Kidney glomerular epithelial cell (primary cell): Measurements from ENCODE around the gene CIC.
"Not testable (repeated sequence)": the region's sequence is repeated elsewhere in the genome, so short reads cannot be mapped to it uniquely, and the experiment has no call there.

Experiments
- DNase-seq: peaks from one replicate; lab custom pipeline; 2025; lab: John Stamatoyannopoulos, UW

Gene CIC

GRCh38 chr19:42313096-42313839 is 44.2 kb downstream of the CIC start, which contains the start of gene TMEM145:
TMEM145 (plus strand) TSS chr19:42313309; CDS start chr19:42313377, 68 bp downstream.
- peak; percentile 23 for DNase-seq

- DNase-seq, result no peak
Observed at GRCh38 chr19:42313840-42314755, 45.0 kb downstream of the CIC start.

GRCh38 chr19:42315024-42315423 is 46.0 kb downstream of the CIC start:
- DNase-seq, result no peak

- DNase-seq, result no peak
Observed at GRCh38 chr19:42316223-42317211, 47.5 kb downstream of the CIC start.

- no peak for DNase-seq
Observed at GRCh38 chr19:42317535-42317934, 48.5 kb downstream of the CIC start.

GRCh38 chr19:42322305-42322704 is 53.3 kb downstream of the CIC start:
- no peak for DNase-seq

GRCh38 chr19:42323473-42323851 is 54.4 kb downstream of the CIC start:
- no peak for DNase-seq

- no peak for DNase-seq
Observed at GRCh38 chr19:42323852-42324654, 55.0 kb downstream of the CIC start.

- no peak for DNase-seq
Observed at GRCh38 chr19:42324655-42325307, 55.7 kb downstream of the CIC start.

- DNase-seq, result peak; percentile 97
Observed at GRCh38 chr19:42325308-42325895, 56.4 kb downstream of the CIC start, which contains the start of gene MEGF8. MEGF8 (plus strand) TSS chr19:42325635; CDS start chr19:42326244, 609 bp downstream.

GRCh38 chr19:42325896-42326771 is 57.1 kb downstream of the CIC start:
- no peak for DNase-seq

- DNase-seq, result no peak
Observed at GRCh38 chr19:42326969-42327368, 57.9 kb downstream of the CIC start.

GRCh38 chr19:42327381-42327780 is 58.3 kb downstream of the CIC start:
- DNase-seq, result no peak

GRCh38 chr19:42328106-42328505 is 59.1 kb downstream of the CIC start:
- DNase-seq, result no peak

GRCh38 chr19:42328854-42329253 is 59.8 kb downstream of the CIC start:
- no peak for DNase-seq

- DNase-seq, result no peak
Observed at GRCh38 chr19:42330241-42330711, 61.2 kb downstream of the CIC start.

- not testable (repeated sequence) for DNase-seq
Observed at GRCh38 chr19:42331333-42331732, 62.3 kb downstream of the CIC start.

- DNase-seq, result no peak
Observed at GRCh38 chr19:42332059-42332458, 63.0 kb downstream of the CIC start.

- no peak for DNase-seq
Observed at GRCh38 chr19:42333018-42333417, 64.0 kb downstream of the CIC start.
